Measurements from ENCODE around the gene RGS17. TPM values are rescaled to one million over a fixed set of nuclear protein-coding genes. Genes with fewer than 3 reads are reported as not detected.

The RGS17 gene
- total RNA-seq, 4 donors from 2014 or later = 2.4 to 6.2 (median 3.5) TPM

- TF ChIP-seq CTCF (IDR thresholded peaks at IDR 0.05; ENCODE audit: low read depth) = no peak
These were observed 112.7 kb downstream of the RGS17 start for GRCh38 chr6:153018355-153018754.

GRCh38 chr6:153016846-153017245, 114.2 kb downstream of the RGS17 start:
- no peak for TF ChIP-seq CTCF (IDR thresholded peaks at IDR 0.05; ENCODE audit: low read depth)

- no peak for TF ChIP-seq CTCF (IDR thresholded peaks at IDR 0.05; ENCODE audit: low read depth)
These were observed 115.9 kb downstream of the RGS17 start for GRCh38 chr6:153015094-153015640.

GRCh38 chr6:153013438-153013837, 117.6 kb downstream of the RGS17 start:
- no peak for TF ChIP-seq CTCF (IDR thresholded peaks at IDR 0.05; ENCODE audit: low read depth)

GRCh38 chr6:153012856-153013255, 118.2 kb downstream of the RGS17 start:
- TF ChIP-seq CTCF (IDR thresholded peaks at IDR 0.05; ENCODE audit: low read depth) = no peak

GRCh38 chr6:153003366-153003690, 127.8 kb downstream of the RGS17 start:
- no peak for TF ChIP-seq CTCF (IDR thresholded peaks at IDR 0.05; ENCODE audit: low read depth)

GRCh38 chr6:153002613-153003365, 128.3 kb downstream of the RGS17 start, which contains the start of gene MTRF1L:
TSS of gene MTRF1L (minus strand) at chr6:153002709. CDS start at chr6:153002685, 24 bp downstream.
- no peak for TF ChIP-seq CTCF (IDR thresholded peaks at IDR 0.05; ENCODE audit: low read depth)

Data from subcutaneous adipose tissue (tissue), 4 donors.